KMS-11 (cell line): ENCODE measurements around the gene MDFIC2.

Experiments
- H2AFZ ChIP-seq: fragments of 200-600 bp; sonication (generic); 2 replicates; pipeline ENCODE4 v1.6.1; 2016; ENCODE audit warnings: antibody characterized with exemption, mixed run types, low read depth
- H3K27ac ChIP-seq: fragments of 200-600 bp; sonication (generic); 2 replicates; pipeline ENCODE4 v1.6.1; 2016; ENCODE audit warnings: mild to moderate bottlenecking, mixed run types
- H3K27me3 ChIP-seq: fragments of 200-600 bp; sonication (generic); 2 replicates; pipeline ENCODE4 v1.6.1; 2017; ENCODE audit warnings: mild to moderate bottlenecking, low read depth, mixed run types, moderate library complexity; ENCODE audit not compliant: insufficient read depth
- H3K36me3 ChIP-seq: fragments of 200-600 bp; sonication (generic); 2 replicates; pipeline ENCODE4 v1.6.1; 2017; ENCODE audit warnings: mild to moderate bottlenecking, mixed run types; ENCODE audit not compliant: insufficient read depth
- H3K4me1 ChIP-seq: fragments of 200-600 bp; sonication (generic); 2 replicates; pipeline ENCODE4 v1.6.1; 2016; ENCODE audit warnings: mild to moderate bottlenecking, low read depth, mixed run types; ENCODE audit not compliant: poor library complexity, severe bottlenecking
- H3K4me2 ChIP-seq: fragments of 200-600 bp; sonication (generic); 2 replicates; pipeline ENCODE4 v1.7.0; 2016; ENCODE audit warnings: mild to moderate bottlenecking, mixed run types
- H3K4me3 ChIP-seq: fragments of 200-600 bp; sonication (generic); IDR thresholded peaks from 2 replicates; pipeline ENCODE4 v1.6.1; 2017; ENCODE audit warnings: low read depth, low read length, mixed read lengths; ENCODE audit not compliant: insufficient read depth
- H3K79me2 ChIP-seq: fragments of 200-600 bp; sonication (generic); 2 replicates; pipeline ENCODE4 v1.6.1; 2016; ENCODE audit warnings: low read depth, mixed run types; ENCODE audit not compliant: insufficient read depth
- H3K9ac ChIP-seq: fragments of 200-600 bp; sonication (generic); 2 replicates; pipeline ENCODE4 v1.6.1; 2016; ENCODE audit warnings: mild to moderate bottlenecking, mixed run types
- H4K20me1 ChIP-seq: fragments of 200-600 bp; sonication (generic); 2 replicates; pipeline ENCODE4 v1.6.1; 2016; ENCODE audit warnings: mild to moderate bottlenecking, mixed run types; ENCODE audit not compliant: insufficient read depth
- CTCF ChIP-seq: fragments of 200-600 bp; sonication (generic); conservative IDR thresholded peaks from 2 replicates; pipeline ENCODE4 v1.6.1; 2017; ENCODE audit warnings: low read depth, mild to moderate bottlenecking, antibody characterized with exemption, low read length, moderate library complexity, mixed read lengths

MDFIC2 gene

GRCh38 chr3:70256566-70256965 is 55.9 kb downstream of the MDFIC2 start:
- Histone ChIP-seq H3K36me3 (no peaks in the 10 kb centered on the region), H3K4me1 (no peaks in the 10 kb centered on the region), H4K20me1 (no peaks in the 10 kb centered on the region), H3K27me3 (no peaks in the 10 kb centered on the region), H3K79me2 (no peaks in the 10 kb centered on the region), H3K4me2 (no peak overlapping the region), H3K27ac (no peak overlapping the region), H2AFZ (no peak overlapping the region), H3K4me3 (no peak overlapping the region), H3K9ac (no peak overlapping the region)
- TF ChIP-seq CTCF: no peak

- no peaks in the 10 kb centered on the region for H3K36me3 ChIP-seq
- H3K79me2 ChIP-seq: no peaks in the 10 kb centered on the region
- H3K4me2 ChIP-seq: no peak overlapping the region
- H3K27ac ChIP-seq: no peak overlapping the region
- H2AFZ ChIP-seq: no peak overlapping the region
- no peak for TF ChIP-seq CTCF
- no peaks in the 10 kb centered on the region for H4K20me1 ChIP-seq
- H3K4me1 ChIP-seq: no peaks in the 10 kb centered on the region
- H3K27me3 ChIP-seq: no peaks in the 10 kb centered on the region
- no peak overlapping the region for H3K4me3 ChIP-seq
- H3K9ac ChIP-seq: no peak overlapping the region
Measured at GRCh38 chr3:70250492-70250891, 61.9 kb downstream of the MDFIC2 start.

GRCh38 chr3:70249509-70250160 is 62.8 kb downstream of the MDFIC2 start:
- H3K27me3 ChIP-seq: no peaks in the 10 kb centered on the region
- H3K4me1 ChIP-seq: no peaks in the 10 kb centered on the region
- no peak overlapping the region for H2AFZ ChIP-seq
- H3K27ac ChIP-seq: no peak overlapping the region
- H3K9ac ChIP-seq: no peak overlapping the region
- no peaks in the 10 kb centered on the region for H3K79me2 ChIP-seq
- no peaks in the 10 kb centered on the region for H4K20me1 ChIP-seq
- H3K4me3 ChIP-seq: no peak overlapping the region
- H3K36me3 ChIP-seq: no peaks in the 10 kb centered on the region
- no peak for TF ChIP-seq CTCF
- no peak overlapping the region for H3K4me2 ChIP-seq

GRCh38 chr3:70248856-70249255 is 63.6 kb downstream of the MDFIC2 start:
- Histone ChIP-seq H3K4me1 (no peaks in the 10 kb centered on the region), H3K79me2 (no peaks in the 10 kb centered on the region), H3K4me3 (no peak overlapping the region), H3K27me3 (no peaks in the 10 kb centered on the region), H3K4me2 (no peak overlapping the region), H3K36me3 (no peaks in the 10 kb centered on the region), H3K27ac (no peak overlapping the region), H4K20me1 (no peaks in the 10 kb centered on the region), H3K9ac (no peak overlapping the region), H2AFZ (no peak overlapping the region)
- no peak for TF ChIP-seq CTCF
